ENCODE measurements around the gene NFYB. TPM values are rescaled to one million over a fixed set of nuclear protein-coding genes. Genes with fewer than 3 reads are reported as not detected.
A peak's percentile ranks its signal among the peaks of the same experiment; 100 is the strongest.

The NFYB gene
- total and polyA plus RNA-seq, 11 donors, result 20.3 to 58.7 (median 23.8) TPM

DNA sequence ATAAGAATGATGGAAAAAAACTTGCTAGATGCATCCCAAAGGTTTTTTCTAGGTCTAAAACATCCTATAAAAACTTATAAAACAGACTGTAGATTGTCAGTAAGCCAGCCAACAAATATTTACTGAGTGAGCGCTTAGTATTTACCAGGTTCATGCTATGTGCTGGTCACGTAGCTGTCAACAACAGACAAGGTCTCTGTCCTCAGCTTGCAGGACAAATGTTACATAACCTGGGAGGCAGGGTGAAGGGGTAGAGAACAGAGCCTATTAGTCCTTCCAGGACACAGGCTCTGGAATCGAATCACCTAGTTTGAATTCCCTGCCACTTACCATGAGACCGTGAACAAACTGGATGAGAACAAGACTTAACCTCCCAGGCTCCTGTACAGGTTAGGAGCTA lies 6.4 kb downstream of the NFYB start:
- intact Hi-C loops (cut with DNase I), result no loop called here
- 63 to 77% (median 69%) methylated on average over 4 of the region's 4 CpGs for WGBS, 4 donors
- Histone ChIP-seq H3K27me3 (no peaks in the 10 kb centered on the region), H3K4me1 (peaks cover 0 to 67% (median 42%) of the 10 kb centered on the region in 12 donors), H3K9me3 (no peaks in the 10 kb centered on the region), H3K36me3 (peaks cover 0 to 86% (median 70%) of the 10 kb centered on the region in 9 donors), H3K27ac (peak overlapping the region in 3 of 12 donors; percentile 6 to 62 (median 57)), H3K4me3 (no peak overlapping the region)
- DNase-seq (no peak), ATAC-seq (peak; percentile 25 to 66 (median 40))
- no peak for TF ChIP-seq POLR2A (IDR thresholded peaks at IDR 0.05)
- TF ChIP-seq, protein P1, sequence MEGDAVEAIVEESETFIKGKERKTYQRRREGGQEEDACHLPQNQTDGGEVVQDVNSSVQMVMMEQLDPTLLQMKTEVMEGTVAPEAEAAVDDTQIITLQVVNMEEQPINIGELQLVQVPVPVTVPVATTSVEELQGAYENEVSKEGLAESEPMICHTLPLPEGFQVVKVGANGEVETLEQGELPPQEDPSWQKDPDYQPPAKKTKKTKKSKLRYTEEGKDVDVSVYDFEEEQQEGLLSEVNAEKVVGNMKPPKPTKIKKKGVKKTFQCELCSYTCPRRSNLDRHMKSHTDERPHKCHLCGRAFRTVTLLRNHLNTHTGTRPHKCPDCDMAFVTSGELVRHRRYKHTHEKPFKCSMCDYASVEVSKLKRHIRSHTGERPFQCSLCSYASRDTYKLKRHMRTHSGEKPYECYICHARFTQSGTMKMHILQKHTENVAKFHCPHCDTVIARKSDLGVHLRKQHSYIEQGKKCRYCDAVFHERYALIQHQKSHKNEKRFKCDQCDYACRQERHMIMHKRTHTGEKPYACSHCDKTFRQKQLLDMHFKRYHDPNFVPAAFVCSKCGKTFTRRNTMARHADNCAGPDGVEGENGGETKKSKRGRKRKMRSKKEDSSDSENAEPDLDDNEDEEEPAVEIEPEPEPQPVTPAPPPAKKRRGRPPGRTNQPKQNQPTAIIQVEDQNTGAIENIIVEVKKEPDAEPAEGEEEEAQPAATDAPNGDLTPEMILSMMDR (IDR thresholded peaks at IDR 0.05), result no peak

DNA sequence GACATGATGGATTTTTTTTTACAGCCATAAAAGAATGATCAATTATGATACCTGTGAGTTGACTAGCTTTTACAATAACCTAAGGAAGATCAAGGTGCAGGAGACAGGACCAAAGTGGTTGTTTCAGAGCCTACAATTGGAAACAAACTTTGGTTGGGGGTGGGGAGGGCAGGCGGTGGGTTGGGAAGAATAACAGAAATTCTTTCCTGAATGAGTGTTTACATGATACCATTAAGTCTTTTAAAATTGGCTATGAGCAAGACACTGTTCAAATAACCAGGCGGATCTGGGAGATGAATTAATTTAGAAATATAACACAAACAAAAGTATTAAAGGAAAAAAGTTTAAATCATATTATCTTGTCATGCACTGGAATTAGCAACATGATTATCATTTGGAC lies 7.2 kb downstream of the NFYB start:
- 80 to 83% (median 80%) methylated on average over 2 of the region's 2 CpGs for WGBS, 4 donors
- Histone ChIP-seq H3K4me1 (peaks cover 0 to 58% (median 33%) of the 10 kb centered on the region in 12 donors), H3K36me3 (peaks cover 0 to 94% (median 79%) of the 10 kb centered on the region in 9 donors), H3K27me3 (no peaks in the 10 kb centered on the region), H3K4me3 (no peak overlapping the region), H3K27ac (peak overlapping the region in 1 of 12 donors; percentile 62), H3K9me3 (no peaks in the 10 kb centered on the region)
- DNase-seq (no peak), ATAC-seq (no peak)
- no peak for TF ChIP-seq POLR2A (IDR thresholded peaks at IDR 0.05)
- TF ChIP-seq, protein P1 (IDR thresholded peaks at IDR 0.05), result no peak
- intact Hi-C loops (cut with DNase I), result no loop called here

DNA sequence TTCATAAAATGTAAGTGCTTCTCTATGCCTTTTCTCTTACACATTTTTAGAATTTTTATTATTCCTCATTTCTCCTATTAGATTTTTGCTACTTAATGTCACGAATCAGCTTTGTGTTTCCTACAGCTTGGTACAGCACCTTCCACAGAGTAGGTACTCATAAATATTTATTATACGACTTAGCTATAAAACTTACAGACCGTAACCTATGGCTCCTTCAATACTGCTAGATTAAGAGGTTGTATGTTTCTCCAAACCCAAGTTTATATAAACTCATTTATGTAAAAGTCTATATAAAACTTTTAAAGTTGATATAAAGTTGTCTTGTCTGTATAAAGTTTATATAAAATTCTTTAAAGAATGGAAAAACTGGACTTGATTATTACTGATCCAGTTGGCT lies 11.5 kb downstream of the NFYB start:
- no peak for DNase-seq
- H3K27ac ChIP-seq, result no peak overlapping the region
- WGBS, 4 donors, result 95 to 96% (median 96%) methylated on average over 3 of the region's 3 CpGs
- TF ChIP-seq, protein P1 (IDR thresholded peaks at IDR 0.05), result no peak
- no peak for TF ChIP-seq POLR2A (IDR thresholded peaks at IDR 0.05)
- H3K36me3 ChIP-seq, result peaks cover 0 to 100% (median 97%) of the 10 kb centered on the region in 9 donors
- no peaks in the 10 kb centered on the region for H3K27me3 ChIP-seq
- no peak overlapping the region for H3K4me3 ChIP-seq
- no peaks in the 10 kb centered on the region for H3K9me3 ChIP-seq
- ATAC-seq, result no peak
- peaks cover 0 to 21% (median 12%) of the 10 kb centered on the region in 12 donors for H3K4me1 ChIP-seq
- intact Hi-C loops (cut with DNase I), result loop anchor here in 1 of 10 donors (10.0 kb wide), 1 partner anchor 62 kb away; the partner anchor contains the start of gene HCFC2

DNA sequence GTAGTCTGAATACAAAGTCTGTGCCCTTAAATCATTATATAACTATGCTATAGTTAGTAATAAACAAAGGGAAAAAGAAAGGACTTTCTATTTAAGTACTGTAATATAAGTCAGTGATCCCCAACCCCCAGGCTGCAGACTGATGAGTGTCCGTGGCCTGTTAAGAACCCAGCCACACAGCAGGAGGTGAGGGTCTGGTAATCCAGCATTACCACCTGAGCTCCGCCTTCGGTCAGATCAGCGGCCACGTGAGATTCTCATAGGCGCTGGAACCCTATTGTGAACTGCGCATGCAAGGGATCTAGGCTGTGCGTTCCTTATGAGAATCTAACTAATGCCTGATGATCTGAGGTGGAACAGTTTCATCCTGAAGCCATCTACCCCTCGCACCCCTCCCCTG lies 15.7 kb downstream of the NFYB start:
- Histone ChIP-seq H3K4me3 (no peak overlapping the region), H3K27me3 (no peaks in the 10 kb centered on the region), H3K4me1 (peaks cover 0 to 15% (median 7%) of the 10 kb centered on the region in 12 donors), H3K27ac (no peak overlapping the region), H3K9me3 (no peaks in the 10 kb centered on the region), H3K36me3 (peaks cover 0 to 100% (median 98%) of the 10 kb centered on the region in 9 donors)
- ATAC-seq, result no peak
- intact Hi-C loops (cut with DNase I), result loop anchor here in 1 of 10 donors (10.0 kb wide), 1 partner anchor 57 kb away; the partner anchor contains the start of gene HCFC2
- WGBS, 4 donors, result 94 to 97% (median 95%) methylated on average over 9 of the region's 9 CpGs
- TF ChIP-seq, protein P1 (IDR thresholded peaks at IDR 0.05), result no peak
- no peak for TF ChIP-seq POLR2A (IDR thresholded peaks at IDR 0.05)
- DNase-seq, result no peak
